Activated B cell treated with CpG ODN at 0.5 μM for 24 hours (primary cell): ENCODE data around the gene PKN3. TPM values are rescaled to one million over a fixed set of nuclear protein-coding genes. Genes with fewer than 3 reads are reported as not detected.

Experiments
- ATAC-seq: fragments of 200-7000 bp; cut with Tn5 transposase; one replicate; pipeline ENCODE4 v1.10.0; 2021; ENCODE audit warnings: low read depth, mild to moderate bottlenecking, moderate library complexity
- CTCF ChIA-PET: fragments of 350-600 bp; sonication (Branson Sonifier 250); formaldehyde crosslinking; loops from one replicate; lab custom pipeline; 2021; ENCODE audit warnings: antibody characterized with exemption; lab: Charles Lee
- POLR2A ChIA-PET: fragments of 350-600 bp; sonication (Branson Sonifier 250); formaldehyde crosslinking; loops from one replicate; lab custom pipeline; 2021; ENCODE audit warnings: antibody characterized with exemption; lab: Charles Lee
- DNase-seq: peaks from one replicate; pipeline ENCODE4 v3.0.0; 2022
- H3K27ac Mint-ChIP-seq: one replicate; pipeline ENCODE4 v1.8.0; 2020; ENCODE audit warnings: mixed read lengths
- H3K27me3 Mint-ChIP-seq: one replicate; pipeline ENCODE4 v1.8.0; 2021; ENCODE audit warnings: mixed read lengths
- H3K36me3 Mint-ChIP-seq: one replicate; pipeline ENCODE4 v1.8.0; 2021; ENCODE audit warnings: low read depth, mixed read lengths
- H3K4me1 Mint-ChIP-seq: one replicate; pipeline ENCODE4 v1.8.0; 2021; ENCODE audit warnings: mixed read lengths
- H3K4me3 Mint-ChIP-seq: one replicate; pipeline ENCODE4 v1.8.0; 2020; ENCODE audit warnings: mild to moderate bottlenecking, mixed read lengths
- H3K9me3 Mint-ChIP-seq: one replicate; pipeline ENCODE4 v1.8.0; 2020; ENCODE audit warnings: mixed read lengths
- CTCF ChIP-seq: fragments of 200-600 bp; IDR thresholded peaks from one replicate; pipeline ENCODE4 v1.8.0; 2022; ENCODE audit warnings: antibody characterized with exemption, mild to moderate bottlenecking
- intact Hi-C: fragments of 100-400 bp; cut with micrococcal nuclease; formaldehyde crosslinking; loops from one replicate; pipeline ENCODE4 v1.15.1; 2024
- total RNA-seq: library from RNA; stranded (reverse); gene quantifications from 2 replicates; pipeline ENCODE4 v1.2.3, GENCODE V29; 2022

Gene PKN3
- total RNA-seq, 1 donor from 2014 or later, result 17.4 TPM

- ChIA-PET CTCF (interaction anchor here (1.0 kb wide), 1 partner anchor 251 kb away, joined by 6 read pairs; no protein-coding TSS in a partner anchor), POLR2A (interaction anchor here (1.1 kb wide), 1 partner anchor 152 kb away, joined by 7 read pairs; the partner anchor contains the start of gene SPOUT1)
- H3K27ac Mint-ChIP-seq, result peak overlapping the region; percentile 42
Observed at GRCh38 chr9:128677794-128678193, 24.5 kb upstream of the PKN3 start.

GRCh38 chr9:128683340-128684064 is 18.8 kb upstream of the PKN3 start:
- Mint-ChIP-seq H3K36me3 (peaks cover 33% of the 10 kb centered on the region), H3K4me1 (peaks cover 59% of the 10 kb centered on the region), H3K4me3 (peak overlapping the region; percentile 100), H3K27ac (peak overlapping the region; percentile 99), H3K27me3 (no peaks in the 10 kb centered on the region), H3K9me3 (no peaks in the 10 kb centered on the region)
- peak; percentile 56 for DNase-seq
- intact Hi-C loops, result loop anchor here (1.0 to 10.0 kb wide), 4 partner anchors 19 to 359 kb away; partner anchors contain the start of genes COQ4, DYNC2I2, PKN3 and TRUB2
- ChIA-PET POLR2A (interaction anchor here (0.5 to 4.6 kb wide), 33 partner anchors 10 to 1232 kb away, joined by 3 to 61 read pairs (median 5); partner anchors contain the start of genes DYNC2I2, ENDOG, GOLGA2 and KYAT1), CTCF (interaction anchor here (0.6 to 1.6 kb wide), 2 partner anchors 18 to 214 kb away, joined by 3 to 6 read pairs; partner anchors contain the start of gene PKN3)
- ATAC-seq, result peak; percentile 57
- no peak for TF ChIP-seq CTCF

More at GRCh38 chr9:128677794-128678193, 24.5 kb upstream of the PKN3 start:
- TF ChIP-seq CTCF, result no peak
- H3K9me3 Mint-ChIP-seq, result no peaks in the 10 kb centered on the region
- no peak overlapping the region for H3K4me3 Mint-ChIP-seq
- DNase-seq, result no peak
- peaks cover 24% of the 10 kb centered on the region for H3K36me3 Mint-ChIP-seq
- intact Hi-C loops, result no loop called here
- H3K27me3 Mint-ChIP-seq, result no peaks in the 10 kb centered on the region
- no peak for ATAC-seq
- H3K4me1 Mint-ChIP-seq, result peaks cover 15% of the 10 kb centered on the region

- TF ChIP-seq CTCF, result no peak
- POLR2A ChIA-PET, result interaction anchor here (0.5 to 4.6 kb wide), 25 partner anchors 9 to 942 kb away, joined by 3 to 61 read pairs (median 5); partner anchors contain the start of genes DYNC2I2, ENDOG, GOLGA2 and KYAT1
- peaks cover 32% of the 10 kb centered on the region for H3K36me3 Mint-ChIP-seq
- intact Hi-C loops, result loop anchor here (1.0 to 10.0 kb wide), 4 partner anchors 19 to 359 kb away; partner anchors contain the start of genes COQ4, DYNC2I2, PKN3 and TRUB2
- peak overlapping the region; percentile 100 for H3K4me3 Mint-ChIP-seq
- no peaks in the 10 kb centered on the region for H3K9me3 Mint-ChIP-seq
- DNase-seq (no peak), ATAC-seq (peak; percentile 0)
- H3K27ac Mint-ChIP-seq, result peak overlapping the region; percentile 99
- H3K27me3 Mint-ChIP-seq, result no peaks in the 10 kb centered on the region
- CTCF ChIA-PET, result interaction anchor here (0.7 to 1.6 kb wide), 2 partner anchors 18 to 385 kb away, joined by 3 to 6 read pairs; partner anchors contain the start of gene PKN3
- H3K4me1 Mint-ChIP-seq, result peaks cover 59% of the 10 kb centered on the region
Observed at GRCh38 chr9:128684065-128684324, 18.3 kb upstream of the PKN3 start.

GRCh38 chr9:128684325-128685199 is 17.7 kb upstream of the PKN3 start:
- no peak for TF ChIP-seq CTCF
- Mint-ChIP-seq H3K9me3 (no peaks in the 10 kb centered on the region), H3K36me3 (peaks cover 30% of the 10 kb centered on the region), H3K27me3 (no peaks in the 10 kb centered on the region), H3K4me1 (peaks cover 57% of the 10 kb centered on the region), H3K27ac (peak overlapping the region; percentile 99), H3K4me3 (peak overlapping the region; percentile 100)
- intact Hi-C loops, result loop anchor here (1.0 to 10.0 kb wide), 5 partner anchors 18 to 360 kb away; partner anchors contain the start of genes COQ4, DYNC2I2, KYAT1 and LRRC8A
- DNase-seq (peak; percentile 63), ATAC-seq (peak; percentile 47)
- CTCF ChIA-PET, result interaction anchor here (0.7 to 1.6 kb wide), 3 partner anchors 17 to 384 kb away, joined by 3 to 6 read pairs (median 3); partner anchors contain the start of gene PKN3
- POLR2A ChIA-PET, result interaction anchor here (0.5 to 4.6 kb wide), 30 partner anchors 9 to 1308 kb away, joined by 3 to 61 read pairs (median 5); partner anchors contain the start of genes DYNC2I2, ENDOG, GOLGA2 and KYAT1
